ENCODE measurements around the gene DGUOK.

GRCh38 chr2:73975731-73976130 is 49.1 kb downstream of the DGUOK start:
- TF ChIP-seq POLR2AphosphoS5 (IDR thresholded peaks at IDR 0.05; ENCODE audit: insufficient read depth in 1 of 2, low read depth in 1 of 2) (no peak), POLR2A (IDR thresholded peaks at IDR 0.05) (no peak)
- TF ChIP-seq, protein P1, sequence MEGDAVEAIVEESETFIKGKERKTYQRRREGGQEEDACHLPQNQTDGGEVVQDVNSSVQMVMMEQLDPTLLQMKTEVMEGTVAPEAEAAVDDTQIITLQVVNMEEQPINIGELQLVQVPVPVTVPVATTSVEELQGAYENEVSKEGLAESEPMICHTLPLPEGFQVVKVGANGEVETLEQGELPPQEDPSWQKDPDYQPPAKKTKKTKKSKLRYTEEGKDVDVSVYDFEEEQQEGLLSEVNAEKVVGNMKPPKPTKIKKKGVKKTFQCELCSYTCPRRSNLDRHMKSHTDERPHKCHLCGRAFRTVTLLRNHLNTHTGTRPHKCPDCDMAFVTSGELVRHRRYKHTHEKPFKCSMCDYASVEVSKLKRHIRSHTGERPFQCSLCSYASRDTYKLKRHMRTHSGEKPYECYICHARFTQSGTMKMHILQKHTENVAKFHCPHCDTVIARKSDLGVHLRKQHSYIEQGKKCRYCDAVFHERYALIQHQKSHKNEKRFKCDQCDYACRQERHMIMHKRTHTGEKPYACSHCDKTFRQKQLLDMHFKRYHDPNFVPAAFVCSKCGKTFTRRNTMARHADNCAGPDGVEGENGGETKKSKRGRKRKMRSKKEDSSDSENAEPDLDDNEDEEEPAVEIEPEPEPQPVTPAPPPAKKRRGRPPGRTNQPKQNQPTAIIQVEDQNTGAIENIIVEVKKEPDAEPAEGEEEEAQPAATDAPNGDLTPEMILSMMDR (IDR thresholded peaks at IDR 0.05) = no peak
